ENCODE measurements around the gene NLGN3.

DNA sequence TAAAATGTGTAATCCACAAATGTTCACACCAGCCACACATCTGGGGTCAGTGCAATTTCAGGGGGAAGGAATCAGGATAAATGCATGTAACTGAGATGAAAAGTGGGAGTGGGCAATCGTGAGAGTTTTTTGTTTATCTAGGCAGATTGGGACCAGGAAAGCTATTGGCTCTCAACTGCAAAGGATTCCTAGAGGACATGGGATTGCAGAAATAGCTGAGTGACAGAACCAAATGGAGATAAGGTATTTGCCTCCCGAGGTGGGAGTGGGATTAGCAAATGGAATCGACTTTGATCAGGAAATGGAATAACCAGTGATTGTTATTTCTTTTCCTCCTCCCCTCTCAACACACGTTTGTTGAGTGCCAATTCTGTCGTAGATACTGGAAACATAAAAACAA lies 39.5 kb downstream of the NLGN3 start:
- TF ChIP-seq SUZ12 (IDR thresholded peaks at IDR 0.05; ENCODE audit: extremely low read depth, insufficient read depth, insufficient read length) (no peak), ZNF274 (IDR thresholded peaks at IDR 0.05; ENCODE audit: low read depth, low read length) (no peak), YY1 (IDR thresholded peaks at IDR 0.05; ENCODE audit: insufficient read depth, insufficient read length) (no peak)
